Thymus (tissue), 11 donors: ENCODE measurements around the gene CORO1C. TPM values are rescaled to one million over a fixed set of nuclear protein-coding genes. Genes with fewer than 3 reads are reported as not detected.
"Not testable (repeated sequence)": the region's sequence is repeated elsewhere in the genome, so short reads cannot be mapped to it uniquely, and the experiment has no call there.

Experiments used
- DNase-seq, 9 donors: peaks; one replicate each; pipeline ENCODE4 v3.0.0-alpha.2; 2013; ENCODE audit warnings: low spot score in 9 of 9, low read depth in 6 of 9, missing footprints in 1 of 9
- H3K27ac ChIP-seq, 2 donors: one replicate each; pipeline ENCODE4 v1.5.1; 2013; ENCODE audit warnings: control low read depth in 1 of 2, low read depth in 1 of 2, low read length in 1 of 2, mild to moderate bottlenecking in 1 of 2, moderate library complexity in 1 of 2
- H3K27me3 ChIP-seq, 2 donors: one replicate each; pipeline ENCODE4 v1.5.1; 2013; ENCODE audit warnings: low read length in 1 of 2; ENCODE audit not compliant: control insufficient read depth in 2 of 2, insufficient read depth in 1 of 2
- H3K36me3 ChIP-seq, 2 donors: one replicate each; pipeline ENCODE4 v1.5.1; 2013; ENCODE audit warnings: low read length in 1 of 2, mild to moderate bottlenecking in 1 of 2, moderate library complexity in 1 of 2; ENCODE audit not compliant: control insufficient read depth in 2 of 2, insufficient read depth in 2 of 2
- H3K4me1 ChIP-seq, 2 donors: one replicate each; pipeline ENCODE4 v1.5.1; 2013; ENCODE audit warnings: low read length in 2 of 2; ENCODE audit not compliant: control insufficient read depth in 2 of 2, insufficient read depth in 2 of 2
- H3K4me3 ChIP-seq, 2 donors: one replicate each; pipeline ENCODE4 v1.5.1; 2013; ENCODE audit warnings: low read length in 2 of 2, control low read depth in 1 of 2, mild to moderate bottlenecking in 1 of 2
- H3K9me3 ChIP-seq, 2 donors: one replicate each; pipeline ENCODE4 v1.5.1; 2013; ENCODE audit warnings: low read length in 1 of 2, mild to moderate bottlenecking in 1 of 2; ENCODE audit not compliant: control insufficient read depth in 2 of 2, insufficient read depth in 1 of 2
- WGBS: extraction: QIAGEN DNeasy Blood & Tissue Kit; methylation state at CpG from one replicate; pipeline ENCODE4 v1.1.7; 2013; 5-methylcytosine and 5-hydroxymethylcytosine counted together
- polyA plus RNA-seq: library from polyadenylated mRNA; stranded (reverse); fragments of 200-250 nt; gene quantifications from one replicate; pipeline ENCODE4 v1.2.3, GENCODE V29; 2013
- total RNA-seq: library from RNA; stranded (reverse); fragments of 120-200 nt; gene quantifications from one replicate; pipeline ENCODE4 v1.2.4, GENCODE V29; 2013
- donor health status: healthy.

The CORO1C gene
- total and polyA plus RNA-seq, 2 donors, result 24.6 to 35.4 TPM

DNA sequence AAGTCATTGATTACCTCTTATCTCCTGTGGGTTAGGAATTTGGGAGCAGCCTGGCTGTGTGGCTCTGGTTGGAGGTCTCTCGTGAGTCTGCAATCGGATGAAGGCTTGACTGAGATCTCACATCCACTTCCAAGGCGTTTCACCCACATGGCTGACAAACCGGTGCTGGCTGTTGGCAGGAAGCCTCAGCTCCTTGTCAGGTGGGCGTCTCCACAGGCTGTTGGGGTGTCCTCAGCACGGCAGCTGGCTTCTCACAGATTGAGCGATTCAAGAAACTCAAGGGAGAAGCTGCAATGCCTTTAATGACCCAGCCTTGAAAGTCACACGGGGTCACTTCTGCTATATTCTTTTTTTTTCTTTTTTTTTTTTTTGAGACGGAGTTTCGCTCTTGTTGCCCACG lies 28.6 kb upstream of the CORO1C start:
- Histone ChIP-seq H3K4me1 (no peaks in the 10 kb centered on the region), H3K27me3 (no peaks in the 10 kb centered on the region), H3K4me3 (no peak overlapping the region), H3K9me3 (no peaks in the 10 kb centered on the region), H3K36me3 (no peaks in the 10 kb centered on the region), H3K27ac (no peak overlapping the region)
- no peak for DNase-seq
- WGBS, result 90% methylated on average over 11 of the region's 11 CpGs

DNA sequence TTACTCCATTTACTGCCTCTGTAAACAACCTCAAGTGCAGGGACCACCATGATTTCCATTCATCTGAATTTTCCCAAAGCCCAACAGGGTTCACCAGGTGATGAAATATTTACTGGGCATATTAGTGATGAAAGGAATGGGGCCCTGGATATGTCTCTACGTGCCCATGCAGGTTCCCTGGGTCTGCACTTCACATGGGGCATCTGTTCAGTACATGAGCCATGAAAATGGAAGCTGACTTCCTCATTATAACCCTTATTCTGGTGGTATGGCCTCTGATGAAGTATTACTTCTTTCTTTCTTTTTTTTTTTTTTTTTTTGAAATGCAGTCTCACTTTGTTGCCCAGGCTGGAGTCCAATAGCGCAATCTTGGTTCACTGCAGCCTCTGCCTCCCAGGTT lies 26.5 kb upstream of the CORO1C start:
- no peaks in the 10 kb centered on the region for H3K36me3 ChIP-seq
- DNase-seq, result no peak
- no peaks in the 10 kb centered on the region for H3K27me3 ChIP-seq
- H3K4me1 ChIP-seq, result no peaks in the 10 kb centered on the region
- H3K9me3 ChIP-seq, result no peaks in the 10 kb centered on the region
- H3K27ac ChIP-seq, result no peak overlapping the region
- 98% methylated on average over 2 of the region's 2 CpGs for WGBS
- no peak overlapping the region for H3K4me3 ChIP-seq

DNA sequence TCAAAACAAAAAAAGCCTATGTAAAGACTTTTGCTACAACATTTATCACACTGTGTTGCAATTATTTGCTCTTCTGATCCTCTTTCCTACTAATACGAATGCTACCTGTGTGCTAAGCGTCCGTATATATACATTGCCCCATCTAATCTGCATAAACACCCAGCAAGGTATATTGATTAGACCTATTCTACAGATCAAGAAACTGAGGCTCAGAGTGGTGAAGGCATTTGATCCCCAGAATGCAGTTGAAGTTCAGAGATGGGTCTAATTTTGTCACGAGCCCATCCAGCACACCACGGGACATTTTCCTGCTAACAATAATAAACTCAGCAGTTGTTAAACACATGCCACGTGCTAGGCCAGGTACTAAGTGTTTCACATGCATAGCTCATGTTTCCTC lies 25.1 kb upstream of the CORO1C start:
- Histone ChIP-seq H3K36me3 (no peaks in the 10 kb centered on the region), H3K4me1 (no peaks in the 10 kb centered on the region), H3K27ac (no peak overlapping the region), H3K27me3 (no peaks in the 10 kb centered on the region), H3K4me3 (no peak overlapping the region), H3K9me3 (no peaks in the 10 kb centered on the region)
- 96% methylated on average over 6 of the region's 6 CpGs for WGBS
- DNase-seq, result no peak

- H3K4me1 ChIP-seq, result no peaks in the 10 kb centered on the region
- H3K9me3 ChIP-seq, result no peaks in the 10 kb centered on the region
- H3K27ac ChIP-seq, result no peak overlapping the region
- H3K4me3 ChIP-seq, result no peak overlapping the region
- no peaks in the 10 kb centered on the region for H3K27me3 ChIP-seq
- no peak for DNase-seq
- no peaks in the 10 kb centered on the region for H3K36me3 ChIP-seq
- 95% methylated on average over 2 of the region's 2 CpGs for WGBS
These were observed 24.2 kb upstream of the CORO1C start for GRCh38 chr12:108755481-108755880.

DNA sequence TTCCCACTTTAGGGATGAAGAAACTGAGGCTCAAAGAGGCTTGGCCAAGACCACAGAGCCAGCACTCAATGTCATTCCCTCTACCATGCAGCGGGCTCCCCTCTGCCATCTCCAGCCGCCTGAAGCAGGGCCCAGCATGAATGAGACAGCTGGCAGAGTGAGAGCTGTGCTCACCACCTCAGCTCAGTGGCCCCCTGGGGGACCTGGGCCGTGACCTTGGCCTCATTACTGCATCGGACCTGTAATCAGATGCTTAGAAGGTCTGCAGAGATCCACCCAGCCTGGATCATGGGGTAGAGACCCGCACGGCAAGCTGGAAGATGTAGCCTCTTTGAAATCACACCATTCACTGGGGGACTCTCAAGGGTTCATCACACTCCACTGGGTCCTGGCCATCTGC lies 22.7 kb upstream of the CORO1C start:
- Histone ChIP-seq H3K4me3 (no peak overlapping the region), H3K4me1 (no peaks in the 10 kb centered on the region), H3K27me3 (no peaks in the 10 kb centered on the region), H3K36me3 (no peaks in the 10 kb centered on the region), H3K9me3 (peaks cover 0 to 3% of the 10 kb centered on the region in 2 donors), H3K27ac (no peak overlapping the region)
- 94% methylated on average over 6 of the region's 6 CpGs for WGBS
- no peak for DNase-seq

GRCh38 chr12:108752387-108752786 lies 21.1 kb upstream of the CORO1C start:
- H3K27ac ChIP-seq, result no peak overlapping the region
- DNase-seq, result no peak
- no peaks in the 10 kb centered on the region for H3K36me3 ChIP-seq

DNA sequence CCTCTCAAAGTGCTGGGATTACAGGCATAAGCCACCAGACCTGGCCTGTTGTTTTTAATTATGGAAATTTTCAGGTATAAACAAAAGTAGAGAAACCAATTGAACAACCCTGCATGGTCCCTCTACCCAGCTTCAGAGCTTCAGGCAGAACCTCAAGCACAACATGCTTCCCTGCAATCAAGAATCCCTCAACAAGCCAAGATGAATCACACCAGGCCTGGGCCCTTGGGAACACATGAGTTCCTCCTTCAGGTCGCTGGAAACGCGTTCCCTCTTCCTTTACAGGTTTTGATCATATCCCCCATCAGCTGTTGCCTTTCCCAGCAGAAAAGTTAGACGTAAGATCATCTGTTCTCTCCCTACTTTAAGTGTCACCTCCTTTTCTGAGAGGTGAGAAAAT lies 20.5 kb upstream of the CORO1C start:
- WGBS, result 92% methylated on average over 4 of the region's 4 CpGs
- Histone ChIP-seq H3K36me3 (no peaks in the 10 kb centered on the region), H3K27me3 (no peaks in the 10 kb centered on the region), H3K27ac (no peak overlapping the region), H3K9me3 (peaks cover 0 to 5% of the 10 kb centered on the region in 2 donors), H3K4me3 (no peak overlapping the region), H3K4me1 (no peaks in the 10 kb centered on the region)
- no peak for DNase-seq

More at GRCh38 chr12:108752387-108752786, 21.1 kb upstream of the CORO1C start:
- Histone ChIP-seq H3K4me1 (no peaks in the 10 kb centered on the region), H3K9me3 (peaks cover 0 to 5% of the 10 kb centered on the region in 2 donors), H3K4me3 (no peak overlapping the region), H3K27me3 (no peaks in the 10 kb centered on the region)
- WGBS, result 100% methylated on average over 1 of the region's 1 CpG

- H3K4me3 ChIP-seq, H3K9me3 ChIP-seq, H3K4me1 ChIP-seq, H3K27ac ChIP-seq, DNase-seq, H3K27me3 ChIP-seq, H3K36me3 ChIP-seq: not testable (repeated sequence)
- 95% methylated on average over 4 of the region's 4 CpGs for WGBS
These were observed 19.7 kb upstream of the CORO1C start for GRCh38 chr12:108751003-108751402.

GRCh38 chr12:108750526-108750925 lies 19.2 kb upstream of the CORO1C start:
- no peak for DNase-seq
- no peaks in the 10 kb centered on the region for H3K4me1 ChIP-seq
- no peak overlapping the region for H3K4me3 ChIP-seq
- H3K27ac ChIP-seq, result no peak overlapping the region
- H3K27me3 ChIP-seq, result no peaks in the 10 kb centered on the region
- WGBS, result 81% methylated on average over 4 of the region's 4 CpGs
- no peaks in the 10 kb centered on the region for H3K36me3 ChIP-seq
- peaks cover 0 to 5% of the 10 kb centered on the region in 2 donors for H3K9me3 ChIP-seq

GRCh38 chr12:108747563-108747962 lies 16.2 kb upstream of the CORO1C start:
- DNase-seq, result no peak

More at GRCh38 chr12:108747563-108747962, 16.2 kb upstream of the CORO1C start:
- H3K27me3 ChIP-seq, result no peaks in the 10 kb centered on the region
- peaks cover 0 to 5% of the 10 kb centered on the region in 2 donors for H3K9me3 ChIP-seq
- WGBS, result 97% methylated on average over 3 of the region's 3 CpGs
- no peak overlapping the region for H3K4me3 ChIP-seq
- no peaks in the 10 kb centered on the region for H3K36me3 ChIP-seq
- H3K27ac ChIP-seq, result no peak overlapping the region
- H3K4me1 ChIP-seq, result no peaks in the 10 kb centered on the region
